Activated T-cell treated with anti-CD3 and anti-CD28 coated beads, Interleukin-2, amount 50 U/mL, for 24 hours (primary cell): Measurements from ENCODE around the gene AGMO.
"Not testable (repeated sequence)": the region's sequence is repeated elsewhere in the genome, so short reads cannot be mapped to it uniquely, and the experiment has no call there.

Source experiments
- DNase-seq: peaks from one replicate; pipeline ENCODE4 v3.0.0-alpha.2; 2020
- H3K27ac Mint-ChIP-seq: 2 replicates; pipeline ENCODE4 v1.8.0; 2020; ENCODE audit warnings: mild to moderate bottlenecking, mixed read lengths
- H3K27me3 Mint-ChIP-seq: 2 replicates; pipeline ENCODE4 v1.8.0; 2020; ENCODE audit warnings: mixed read lengths
- H3K36me3 Mint-ChIP-seq: 2 replicates; pipeline ENCODE4 v1.8.0; 2020; ENCODE audit warnings: low read depth, mixed read lengths
- H3K4me1 Mint-ChIP-seq: 2 replicates; pipeline ENCODE4 v1.8.0; 2020; ENCODE audit warnings: low read depth, mixed read lengths
- H3K4me3 Mint-ChIP-seq: 2 replicates; pipeline ENCODE4 v1.8.0; 2020; ENCODE audit warnings: mild to moderate bottlenecking, moderate library complexity, mixed read lengths
- H3K9me3 Mint-ChIP-seq: 2 replicates; pipeline ENCODE4 v1.8.0; 2020; ENCODE audit warnings: mixed read lengths

AGMO gene

DNA sequence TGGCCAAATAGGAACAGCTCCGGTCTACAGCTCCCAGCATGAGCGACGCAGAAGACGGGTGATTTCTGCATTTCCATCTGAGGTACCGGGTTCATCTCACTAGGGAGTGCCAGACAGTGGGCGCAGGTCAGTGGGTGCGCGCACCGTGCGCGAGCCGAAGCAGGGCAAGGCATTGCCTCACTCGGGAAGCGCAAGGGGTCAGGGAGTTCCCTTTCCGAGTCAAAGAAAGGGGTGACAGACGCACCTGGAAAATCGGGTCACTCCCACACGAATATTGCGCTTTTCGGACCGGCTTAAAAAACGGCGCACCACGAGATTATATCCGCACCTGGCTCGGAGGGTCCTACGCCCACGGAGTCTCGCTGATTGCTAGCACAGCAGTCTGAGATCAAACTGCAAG is 14.5 kb downstream of the AGMO start:
- H3K4me3 Mint-ChIP-seq, DNase-seq, H3K27me3 Mint-ChIP-seq, H3K4me1 Mint-ChIP-seq, H3K36me3 Mint-ChIP-seq, H3K27ac Mint-ChIP-seq, H3K9me3 Mint-ChIP-seq: not testable (repeated sequence)

- Mint-ChIP-seq H3K4me1 (no peaks in the 10 kb centered on the region), H3K9me3 (peaks cover 2% of the 10 kb centered on the region)
- DNase-seq: no peak
Observed at GRCh38 chr7:15546272-15546792, 15.5 kb downstream of the AGMO start.

GRCh38 chr7:15544050-15544449 is 17.8 kb downstream of the AGMO start:
- no peak for DNase-seq
- Mint-ChIP-seq H3K27me3 (no peaks in the 10 kb centered on the region), H3K27ac (no peak overlapping the region), H3K4me1 (no peaks in the 10 kb centered on the region), H3K4me3 (no peak overlapping the region), H3K9me3 (peaks cover 9% of the 10 kb centered on the region), H3K36me3 (no peaks in the 10 kb centered on the region)

More at GRCh38 chr7:15546272-15546792, 15.5 kb downstream of the AGMO start:
- H3K4me3 Mint-ChIP-seq: no peak overlapping the region
- no peaks in the 10 kb centered on the region for H3K27me3 Mint-ChIP-seq
- H3K27ac Mint-ChIP-seq: no peak overlapping the region
- no peaks in the 10 kb centered on the region for H3K36me3 Mint-ChIP-seq

DNA sequence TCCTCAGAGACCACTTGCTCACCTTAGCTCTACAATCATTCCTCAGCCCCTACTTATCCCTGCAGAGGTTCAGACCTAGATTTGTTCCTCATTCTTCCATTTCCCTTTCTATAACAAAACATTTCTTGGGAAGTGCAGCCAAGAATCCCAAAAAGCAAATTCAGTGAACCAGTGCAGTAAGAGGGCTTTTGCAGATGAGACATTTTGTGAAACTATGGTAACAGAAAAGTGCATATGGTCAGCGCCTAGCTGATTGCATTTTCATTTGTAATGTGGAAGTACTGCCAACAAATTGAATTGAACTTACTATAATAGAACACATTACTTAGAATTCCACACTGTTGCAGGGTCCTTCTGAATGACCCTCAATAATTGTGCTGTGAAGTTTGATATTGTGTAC is 18.6 kb downstream of the AGMO start:
- Mint-ChIP-seq H3K4me1 (no peaks in the 10 kb centered on the region), H3K27me3 (no peaks in the 10 kb centered on the region), H3K9me3 (peaks cover 9% of the 10 kb centered on the region), H3K27ac (no peak overlapping the region), H3K4me3 (no peak overlapping the region), H3K36me3 (no peaks in the 10 kb centered on the region)
- DNase-seq: no peak

GRCh38 chr7:15527648-15528047 is 34.2 kb downstream of the AGMO start:
- H3K27me3 Mint-ChIP-seq: no peaks in the 10 kb centered on the region
- no peaks in the 10 kb centered on the region for H3K4me1 Mint-ChIP-seq
- no peaks in the 10 kb centered on the region for H3K9me3 Mint-ChIP-seq
- no peaks in the 10 kb centered on the region for H3K36me3 Mint-ChIP-seq
- no peak for DNase-seq
- no peak overlapping the region for H3K27ac Mint-ChIP-seq
- H3K4me3 Mint-ChIP-seq: no peak overlapping the region

- no peak overlapping the region for H3K27ac Mint-ChIP-seq
Observed at GRCh38 chr7:15525652-15526263, 36.1 kb downstream of the AGMO start.

GRCh38 chr7:15524077-15524476 is 37.7 kb downstream of the AGMO start:
- H3K27me3 Mint-ChIP-seq: no peaks in the 10 kb centered on the region
- H3K36me3 Mint-ChIP-seq: no peaks in the 10 kb centered on the region
- no peak for DNase-seq
- no peak overlapping the region for H3K4me3 Mint-ChIP-seq
- H3K4me1 Mint-ChIP-seq: no peaks in the 10 kb centered on the region
- peaks cover 8% of the 10 kb centered on the region for H3K9me3 Mint-ChIP-seq
- no peak overlapping the region for H3K27ac Mint-ChIP-seq

More at GRCh38 chr7:15525652-15526263, 36.1 kb downstream of the AGMO start:
- Mint-ChIP-seq H3K9me3 (peaks cover 2% of the 10 kb centered on the region), H3K27me3 (no peaks in the 10 kb centered on the region), H3K36me3 (no peaks in the 10 kb centered on the region), H3K4me1 (no peaks in the 10 kb centered on the region), H3K4me3 (no peak overlapping the region)
- no peak for DNase-seq

GRCh38 chr7:15517865-15518264 is 44.0 kb downstream of the AGMO start:
- not testable (repeated sequence) for H3K36me3 Mint-ChIP-seq, H3K4me3 Mint-ChIP-seq, H3K4me1 Mint-ChIP-seq, H3K27ac Mint-ChIP-seq, H3K27me3 Mint-ChIP-seq, H3K9me3 Mint-ChIP-seq, DNase-seq

DNA sequence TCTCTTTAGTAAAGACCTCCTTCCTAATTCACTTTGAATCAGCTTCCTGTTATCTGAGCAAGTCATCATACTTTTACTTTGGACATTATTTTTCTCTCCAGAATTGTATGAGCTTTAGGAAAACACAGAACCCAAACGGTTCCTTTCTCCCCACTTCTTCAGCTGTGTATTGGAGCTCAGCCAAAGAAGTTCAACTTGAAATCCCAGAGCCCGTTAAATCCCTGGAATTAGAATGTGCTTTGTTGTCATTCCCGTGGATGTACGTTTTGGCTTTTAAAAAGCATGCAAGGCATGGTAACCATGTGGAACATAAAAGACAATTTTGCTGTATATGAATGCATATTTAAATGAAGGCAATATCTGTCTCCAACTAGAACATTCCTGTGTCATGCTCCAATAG is 46.6 kb downstream of the AGMO start:
- no peak for DNase-seq
- no peaks in the 10 kb centered on the region for H3K27me3 Mint-ChIP-seq
- no peak overlapping the region for H3K4me3 Mint-ChIP-seq
- H3K36me3 Mint-ChIP-seq: no peaks in the 10 kb centered on the region
- H3K4me1 Mint-ChIP-seq: no peaks in the 10 kb centered on the region
- H3K9me3 Mint-ChIP-seq: peaks cover 3% of the 10 kb centered on the region
- no peak overlapping the region for H3K27ac Mint-ChIP-seq

GRCh38 chr7:15508258-15508657 is 53.6 kb downstream of the AGMO start:
- no peak overlapping the region for H3K27ac Mint-ChIP-seq
- DNase-seq: no peak
- H3K4me3 Mint-ChIP-seq: no peak overlapping the region
- H3K4me1 Mint-ChIP-seq: no peaks in the 10 kb centered on the region
- no peaks in the 10 kb centered on the region for H3K27me3 Mint-ChIP-seq
- H3K36me3 Mint-ChIP-seq: no peaks in the 10 kb centered on the region
- H3K9me3 Mint-ChIP-seq: no peaks in the 10 kb centered on the region

GRCh38 chr7:15507708-15508107 is 54.1 kb downstream of the AGMO start:
- H3K4me1 Mint-ChIP-seq: no peaks in the 10 kb centered on the region
- no peaks in the 10 kb centered on the region for H3K9me3 Mint-ChIP-seq
- H3K4me3 Mint-ChIP-seq: no peak overlapping the region
- no peak for DNase-seq
- no peaks in the 10 kb centered on the region for H3K36me3 Mint-ChIP-seq
- H3K27ac Mint-ChIP-seq: no peak overlapping the region
- no peaks in the 10 kb centered on the region for H3K27me3 Mint-ChIP-seq

DNA sequence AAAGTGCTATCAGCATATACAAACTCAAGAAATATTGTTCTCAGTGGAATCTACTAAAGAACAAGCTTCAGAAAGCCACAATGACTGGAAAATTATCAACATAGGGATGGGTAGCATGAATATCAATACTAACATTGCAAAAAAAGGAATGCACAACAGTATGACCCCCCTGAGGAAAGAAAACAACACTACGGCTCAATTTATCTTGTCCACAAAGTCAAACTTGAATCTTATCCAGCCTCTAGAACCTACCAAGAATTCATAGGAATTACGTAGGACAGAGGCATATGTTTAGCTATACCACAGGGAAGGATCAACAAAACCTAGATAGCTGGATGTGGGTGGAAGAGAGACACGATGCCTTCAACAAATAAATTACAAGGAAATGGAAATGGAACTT is 54.6 kb downstream of the AGMO start:
- H3K36me3 Mint-ChIP-seq: no peaks in the 10 kb centered on the region
- no peaks in the 10 kb centered on the region for H3K4me1 Mint-ChIP-seq
- no peak for DNase-seq
- H3K27ac Mint-ChIP-seq: no peak overlapping the region
- H3K9me3 Mint-ChIP-seq: no peaks in the 10 kb centered on the region
- no peak overlapping the region for H3K4me3 Mint-ChIP-seq
- no peaks in the 10 kb centered on the region for H3K27me3 Mint-ChIP-seq

GRCh38 chr7:15505761-15506160 is 56.1 kb downstream of the AGMO start:
- Mint-ChIP-seq H3K4me3 (no peak overlapping the region), H3K27me3 (no peaks in the 10 kb centered on the region), H3K36me3 (no peaks in the 10 kb centered on the region), H3K4me1 (no peaks in the 10 kb centered on the region), H3K27ac (no peak overlapping the region), H3K9me3 (no peaks in the 10 kb centered on the region)
- no peak for DNase-seq

GRCh38 chr7:15504351-15504750 is 57.5 kb downstream of the AGMO start:
- Mint-ChIP-seq H3K4me3 (no peak overlapping the region), H3K27ac (no peak overlapping the region), H3K9me3 (no peaks in the 10 kb centered on the region), H3K27me3 (no peaks in the 10 kb centered on the region), H3K4me1 (no peaks in the 10 kb centered on the region), H3K36me3 (no peaks in the 10 kb centered on the region)
- no peak for DNase-seq

GRCh38 chr7:15503603-15504290 is 58.1 kb downstream of the AGMO start:
- no peaks in the 10 kb centered on the region for H3K36me3 Mint-ChIP-seq
- no peaks in the 10 kb centered on the region for H3K9me3 Mint-ChIP-seq
- no peaks in the 10 kb centered on the region for H3K27me3 Mint-ChIP-seq
- H3K4me1 Mint-ChIP-seq: no peaks in the 10 kb centered on the region
- H3K4me3 Mint-ChIP-seq: no peak overlapping the region
- H3K27ac Mint-ChIP-seq: no peak overlapping the region
- no peak for DNase-seq
